Forelimb muscle (tissue), 1 donor: ENCODE measurements around the gene GRID1. TPM values are rescaled to one million over a fixed set of nuclear protein-coding genes. Genes with fewer than 3 reads are reported as not detected.

ENCODE experiments used
- DNase-seq: peaks from one replicate; pipeline ENCODE4 v3.0.0-alpha.2; 2013; ENCODE audit warnings: low read depth
- polyA plus RNA-seq: library from polyadenylated mRNA; unstranded; fragments of 120-200 nt; gene quantifications from one replicate; pipeline ENCODE4 v1.2.1, GENCODE V29; 2013; ENCODE audit not compliant: insufficient read length

Gene GRID1
- polyA plus RNA-seq, 1 donor, result 3.8 TPM

DNA sequence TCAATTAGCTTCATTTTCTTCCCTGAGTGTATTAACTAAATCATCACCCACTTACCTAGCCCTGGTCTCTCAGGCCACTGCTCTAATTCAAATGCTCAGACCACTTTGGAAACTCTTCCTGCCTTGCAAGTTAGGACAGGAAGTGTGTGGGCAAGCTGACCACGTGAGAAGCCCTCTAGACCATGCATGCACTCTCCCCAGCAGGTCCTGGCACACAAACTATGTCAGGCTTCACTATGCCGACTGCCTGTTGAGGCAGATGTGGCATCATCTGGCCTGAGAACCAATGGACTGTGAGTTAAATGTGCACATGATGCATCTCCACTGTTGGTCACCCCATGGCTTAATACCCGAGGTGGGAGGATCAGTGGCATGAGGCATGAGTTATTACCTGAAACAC lies 439.6 kb downstream of the GRID1 start:
- DNase-seq, result no peak

- DNase-seq, result no peak
Observed at GRCh38 chr10:85926136-85926535, 440.5 kb downstream of the GRID1 start.

DNA sequence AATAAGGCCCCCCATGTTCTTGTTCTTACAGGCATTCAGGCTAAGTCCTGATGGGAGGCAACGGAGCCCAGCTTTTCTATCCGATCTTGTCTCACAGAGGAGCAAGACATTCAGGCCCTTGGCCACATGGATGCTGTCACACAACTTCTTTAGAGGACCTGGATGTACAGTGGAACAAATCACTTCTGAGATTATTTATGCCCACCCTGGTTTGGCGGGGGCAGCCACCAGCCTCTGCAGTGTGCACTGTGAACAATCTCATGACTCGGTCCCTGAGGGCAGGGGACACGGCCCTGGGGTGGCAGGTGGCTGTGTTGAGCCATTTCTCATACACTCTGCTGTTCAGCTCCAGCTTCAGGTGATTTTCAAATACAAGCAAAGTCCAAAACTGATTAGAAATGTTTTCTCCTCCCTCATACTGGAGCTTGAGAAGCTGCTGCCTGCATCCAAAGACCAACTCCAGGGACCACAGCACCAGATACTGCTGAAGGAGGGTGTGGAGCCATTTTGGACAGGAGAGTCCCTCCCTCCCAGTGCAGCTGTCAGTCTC lies 441.3 kb downstream of the GRID1 start:
- DNase-seq, result no peak

DNA sequence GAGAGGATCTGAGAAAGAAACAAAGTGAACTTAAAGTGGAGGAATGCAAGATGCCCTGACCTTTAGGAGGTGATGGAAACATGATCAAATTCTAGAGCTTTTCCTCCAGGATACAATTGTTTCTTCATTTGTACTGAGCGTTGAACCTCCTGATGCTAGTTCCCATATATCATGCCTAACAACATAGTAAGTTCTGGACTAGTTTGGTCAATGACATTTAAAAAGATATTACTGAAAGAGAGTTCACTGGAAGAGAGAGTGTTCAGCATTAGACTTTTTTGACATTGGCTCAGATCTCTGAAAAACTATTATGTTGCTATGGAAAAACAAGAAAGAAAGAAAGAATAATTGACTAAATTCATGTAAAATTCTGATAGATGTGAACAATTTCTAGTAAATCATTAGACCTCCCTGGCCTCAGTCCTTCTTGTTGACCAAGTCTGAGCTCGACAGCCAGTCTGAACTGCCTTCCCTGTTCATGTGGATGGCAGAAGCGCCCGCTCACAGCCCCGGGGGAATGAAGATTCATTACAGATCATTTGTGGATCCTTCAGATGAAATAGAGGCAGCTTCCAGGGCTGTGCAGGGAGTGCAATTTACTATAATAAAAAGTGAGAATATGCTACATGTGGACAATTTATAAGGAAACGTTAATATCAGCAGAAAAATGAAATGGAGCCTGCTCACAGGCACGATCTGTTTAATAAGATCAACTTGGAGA lies 442.1 kb downstream of the GRID1 start:
- no peak for DNase-seq

- no peak for DNase-seq
Observed at GRCh38 chr10:85922356-85923129, 444.1 kb downstream of the GRID1 start.

DNA sequence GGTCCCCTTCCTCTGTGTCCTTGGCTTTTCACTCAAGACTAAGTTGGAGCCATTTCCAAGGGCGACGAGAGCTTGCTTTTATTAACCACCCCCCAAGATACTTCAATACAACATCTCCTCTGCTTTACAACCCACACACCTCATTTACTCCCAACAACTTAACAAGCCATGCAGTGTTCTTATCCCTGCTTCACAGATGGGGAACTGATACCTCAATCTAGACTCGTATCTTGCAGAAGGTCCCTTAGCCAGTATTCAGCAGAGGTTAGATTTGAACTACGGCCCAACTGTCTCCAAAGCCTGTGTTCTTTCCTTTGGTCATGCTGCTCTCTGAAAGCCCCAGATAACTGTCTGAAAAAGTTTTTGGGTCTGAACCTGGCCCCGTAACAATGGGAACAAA lies 444.8 kb downstream of the GRID1 start:
- no peak for DNase-seq

- no peak for DNase-seq
Observed at GRCh38 chr10:85920311-85920710, 446.3 kb downstream of the GRID1 start.

DNA sequence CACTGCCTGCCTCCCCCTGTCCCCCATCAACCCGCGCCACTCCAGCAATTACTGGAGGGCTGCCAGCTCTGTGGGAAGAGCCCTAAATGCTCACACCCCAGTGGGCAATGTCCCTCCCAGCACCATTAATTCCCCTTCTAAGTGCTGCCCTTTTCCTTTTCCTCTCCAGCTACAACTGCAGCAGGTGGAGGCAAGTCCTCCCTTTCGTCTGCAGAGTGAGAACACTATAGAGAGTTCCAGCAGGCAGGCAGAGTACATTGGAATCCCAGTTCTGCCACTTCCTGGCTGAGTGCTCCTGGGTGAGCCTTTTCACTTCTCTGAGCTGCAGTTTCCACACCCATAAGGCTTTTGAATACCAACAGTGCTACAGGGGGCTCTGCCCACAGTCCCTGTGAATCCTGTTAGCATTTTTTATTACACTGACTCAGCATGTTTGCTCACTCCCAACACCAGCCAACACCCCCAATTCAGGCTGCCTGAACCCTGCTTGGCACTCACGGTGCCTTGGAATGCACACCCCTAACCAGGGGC lies 447.0 kb downstream of the GRID1 start:
- DNase-seq, result no peak

- no peak for DNase-seq
Observed at GRCh38 chr10:85918371-85918770, 448.2 kb downstream of the GRID1 start.

DNA sequence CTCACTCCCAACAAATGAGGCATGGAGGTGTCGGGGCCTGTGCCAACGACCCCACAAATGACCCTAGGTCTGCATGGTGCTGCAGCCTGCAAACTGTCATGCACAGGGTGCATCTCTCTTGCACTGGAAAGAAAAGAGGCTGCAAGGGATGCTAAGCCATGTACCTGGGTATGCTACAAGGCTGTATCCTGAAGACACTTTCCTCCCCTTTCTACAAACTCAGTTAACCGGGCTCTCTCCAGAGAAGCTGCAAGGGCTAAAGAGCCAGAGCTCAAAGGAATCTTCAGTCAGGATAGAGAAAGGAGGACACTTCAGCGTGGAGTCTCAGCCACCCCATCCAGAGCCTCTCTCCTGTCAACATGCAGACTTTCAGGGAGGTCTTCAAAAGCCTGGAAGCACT lies 449.0 kb downstream of the GRID1 start:
- DNase-seq, result no peak

- DNase-seq, result no peak
Observed at GRCh38 chr10:85916994-85917573, 449.5 kb downstream of the GRID1 start.

GRCh38 chr10:85916286-85916685 lies 450.3 kb downstream of the GRID1 start:
- no peak for DNase-seq

DNA sequence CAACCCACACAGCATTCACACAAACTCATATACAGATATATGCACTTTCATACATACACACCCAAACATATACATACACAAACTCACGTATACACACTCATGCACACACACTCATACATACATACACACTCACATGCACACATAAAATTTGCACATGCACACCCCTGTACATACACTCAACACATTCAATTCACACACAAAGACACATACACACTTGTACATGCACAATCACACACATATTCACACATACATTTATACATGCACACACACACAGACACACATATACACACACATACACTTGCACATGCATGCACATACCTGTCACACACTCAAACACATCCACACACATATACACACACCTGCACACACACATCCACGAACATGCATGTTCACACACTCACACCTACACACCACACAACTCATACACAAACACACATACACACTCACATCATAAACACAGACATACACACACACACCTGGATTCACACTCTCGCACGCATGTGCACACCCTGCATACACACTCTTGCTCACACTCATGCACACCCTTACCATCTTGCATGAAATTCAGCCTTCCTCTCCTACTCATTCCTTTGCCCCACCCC lies 451.2 kb downstream of the GRID1 start:
- no peak for DNase-seq

GRCh38 chr10:85914720-85915119 lies 451.9 kb downstream of the GRID1 start:
- DNase-seq, result no peak

DNA sequence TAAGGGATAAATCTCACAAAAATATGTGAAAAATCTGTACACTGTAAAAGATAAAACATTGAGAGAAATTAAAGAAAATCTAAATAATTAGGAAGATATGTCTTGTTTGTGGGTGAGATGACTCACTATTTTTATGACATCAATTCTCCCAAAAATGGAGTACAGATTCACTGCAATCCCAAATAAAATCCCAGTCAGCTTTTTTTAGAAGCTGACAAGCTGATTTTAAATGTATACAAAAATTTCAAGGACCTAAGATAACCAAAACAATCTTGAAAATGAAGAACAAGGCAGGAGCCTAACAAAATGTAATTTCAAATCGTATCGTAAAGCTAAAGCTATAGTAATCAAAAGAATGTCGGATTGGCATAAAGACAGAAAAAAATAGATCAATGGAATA lies 458.1 kb downstream of the GRID1 start:
- DNase-seq, result no peak

DNA sequence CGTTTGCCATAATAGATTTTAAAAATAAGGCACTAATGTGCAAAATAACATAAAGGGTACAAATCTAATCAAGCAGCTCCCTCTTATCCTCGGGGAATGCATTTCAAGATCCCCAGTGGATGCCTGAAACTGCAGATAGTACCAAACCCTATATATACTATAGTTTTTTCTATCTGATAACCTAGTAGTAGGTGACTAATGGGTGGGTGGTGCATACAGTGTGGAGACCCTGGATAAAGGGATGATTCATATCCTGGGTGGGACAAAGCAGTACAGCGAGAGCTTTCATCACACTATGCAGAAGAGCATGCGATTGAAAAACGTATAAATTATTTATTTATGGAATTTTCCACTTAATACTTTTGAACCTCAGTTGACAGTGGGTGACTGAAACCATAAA lies 464.5 kb downstream of the GRID1 start:
- no peak for DNase-seq

- no peak for DNase-seq
Observed at GRCh38 chr10:85901599-85901998, 465.0 kb downstream of the GRID1 start.

GRCh38 chr10:85900487-85900886 lies 466.1 kb downstream of the GRID1 start:
- peak; percentile 47 for DNase-seq

DNA sequence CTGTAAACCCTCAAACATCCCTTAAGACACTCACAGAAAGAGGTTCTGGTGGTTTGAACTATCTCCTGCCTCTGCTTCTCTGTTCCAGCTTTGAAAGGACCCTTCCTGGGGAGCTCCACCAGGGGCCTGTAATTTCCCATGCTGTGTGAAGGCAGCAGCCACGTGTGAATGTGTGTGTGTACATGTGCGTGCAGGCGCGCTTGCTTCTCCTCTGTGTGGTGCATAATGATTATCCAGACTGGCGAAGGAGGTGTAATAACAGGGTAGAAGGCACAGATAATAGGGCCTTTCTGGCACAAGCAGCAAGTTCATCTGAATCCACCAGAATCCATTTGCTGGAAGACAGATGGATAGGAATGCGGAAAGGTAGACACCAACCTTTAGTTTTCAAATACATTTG lies 466.5 kb downstream of the GRID1 start:
- no peak for DNase-seq

GRCh38 chr10:85891472-85891871 lies 475.1 kb downstream of the GRID1 start:
- DNase-seq, result no peak

GRCh38 chr10:85888559-85888958 lies 478.0 kb downstream of the GRID1 start:
- no peak for DNase-seq

- no peak for DNase-seq
Observed at GRCh38 chr10:85888004-85888403, 478.6 kb downstream of the GRID1 start.
